Right hindlimb (tissue), 1 donor: ENCODE measurements around the gene EHF.

Experiments used
- DNase-seq: peaks from one replicate; pipeline ENCODE4 v3.0.0-alpha.2; 2018

Gene EHF

GRCh38 chr11:34647131-34647530 lies 26.2 kb downstream of the EHF start:
- DNase-seq, result no peak

GRCh38 chr11:34647532-34647931 lies 26.6 kb downstream of the EHF start:
- DNase-seq, result no peak

GRCh38 chr11:34648036-34648435 lies 27.1 kb downstream of the EHF start:
- DNase-seq, result no peak

- DNase-seq, result no peak
Observed at GRCh38 chr11:34649597-34649996, 28.7 kb downstream of the EHF start.

GRCh38 chr11:34650528-34650927 lies 29.6 kb downstream of the EHF start:
- peak; percentile 24 for DNase-seq

- DNase-seq, result no peak
Observed at GRCh38 chr11:34651551-34651950, 30.7 kb downstream of the EHF start.

GRCh38 chr11:34652191-34652973 lies 31.5 kb downstream of the EHF start:
- DNase-seq, result no peak

GRCh38 chr11:34653031-34653430 lies 32.1 kb downstream of the EHF start:
- DNase-seq, result no peak

- no peak for DNase-seq
Observed at GRCh38 chr11:34653851-34654482, 33.1 kb downstream of the EHF start.

GRCh38 chr11:34654483-34655334 lies 33.8 kb downstream of the EHF start:
- DNase-seq, result no peak

- DNase-seq, result no peak
Observed at GRCh38 chr11:34655335-34656008, 34.6 kb downstream of the EHF start.

- no peak for DNase-seq
Observed at GRCh38 chr11:34656062-34656720, 35.3 kb downstream of the EHF start.

- DNase-seq, result no peak
Observed at GRCh38 chr11:34658071-34659015, 37.5 kb downstream of the EHF start.

GRCh38 chr11:34659096-34659733 lies 38.3 kb downstream of the EHF start:
- DNase-seq, result no peak

GRCh38 chr11:34665077-34665835 lies 44.4 kb downstream of the EHF start:
- DNase-seq, result no peak

- DNase-seq, result no peak
Observed at GRCh38 chr11:34667810-34668582, 47.1 kb downstream of the EHF start.

GRCh38 chr11:34668583-34669053 lies 47.7 kb downstream of the EHF start:
- DNase-seq, result no peak

- DNase-seq, result no peak
Observed at GRCh38 chr11:34669458-34669857, 48.6 kb downstream of the EHF start.

GRCh38 chr11:34671117-34671516 lies 50.2 kb downstream of the EHF start:
- DNase-seq, result no peak
